ENCODE results near the gene SLIT3. TPM values are rescaled to one million over a fixed set of nuclear protein-coding genes. Genes with fewer than 3 reads are reported as not detected.
A peak's percentile ranks its signal among the peaks of the same experiment; 100 is the strongest.

SLIT3 gene
- total RNA-seq, 1 donor from 2014 or later: 70.0 TPM

- no peak for ATAC-seq
- DNase-seq: no peak
- Histone ChIP-seq H3K27ac (no peak overlapping the region), H3K4me3 (no peak overlapping the region), H3K4me1 (no peaks in the 10 kb centered on the region), H3K9me3 (no peaks in the 10 kb centered on the region), H3K27me3 (no peaks in the 10 kb centered on the region), H3K36me3 (no peaks in the 10 kb centered on the region)
- no peak for TF ChIP-seq CTCF (IDR thresholded peaks at IDR 0.05)
- intact Hi-C loops (cut with DNase I): no loop called here
Observed at GRCh38 chr5:169013208-169013728, 287.7 kb downstream of the SLIT3 start.

- no peaks in the 10 kb centered on the region for H3K27me3 ChIP-seq
- H3K4me3 ChIP-seq: no peak overlapping the region
- H3K27ac ChIP-seq: no peak overlapping the region
- no peaks in the 10 kb centered on the region for H3K4me1 ChIP-seq
- no peak for DNase-seq
- TF ChIP-seq CTCF (IDR thresholded peaks at IDR 0.05): no peak
- H3K36me3 ChIP-seq: no peaks in the 10 kb centered on the region
- no peaks in the 10 kb centered on the region for H3K9me3 ChIP-seq
- ATAC-seq: no peak
- intact Hi-C loops (cut with DNase I): no loop called here
Observed at GRCh38 chr5:169012450-169012849, 288.5 kb downstream of the SLIT3 start.

GRCh38 chr5:169011451-169011850 lies 289.5 kb downstream of the SLIT3 start:
- H3K4me3 ChIP-seq: no peak overlapping the region
- no peaks in the 10 kb centered on the region for H3K4me1 ChIP-seq
- no peak for TF ChIP-seq CTCF (IDR thresholded peaks at IDR 0.05)
- ATAC-seq (no peak), DNase-seq (no peak)
- no peaks in the 10 kb centered on the region for H3K9me3 ChIP-seq
- H3K36me3 ChIP-seq: no peaks in the 10 kb centered on the region
- no peaks in the 10 kb centered on the region for H3K27me3 ChIP-seq
- intact Hi-C loops (cut with DNase I): no loop called here
- H3K27ac ChIP-seq: no peak overlapping the region

- Histone ChIP-seq H3K27ac (no peak overlapping the region), H3K36me3 (no peaks in the 10 kb centered on the region), H3K4me1 (no peaks in the 10 kb centered on the region), H3K4me3 (no peak overlapping the region), H3K27me3 (no peaks in the 10 kb centered on the region), H3K9me3 (no peaks in the 10 kb centered on the region)
- intact Hi-C loops (cut with DNase I): no loop called here
- no peak for TF ChIP-seq CTCF (IDR thresholded peaks at IDR 0.05)
- DNase-seq (no peak), ATAC-seq (no peak)
Observed at GRCh38 chr5:169011009-169011408, 289.9 kb downstream of the SLIT3 start.

- Histone ChIP-seq H3K36me3 (no peaks in the 10 kb centered on the region), H3K4me3 (no peak overlapping the region), H3K27ac (no peak overlapping the region), H3K4me1 (no peaks in the 10 kb centered on the region), H3K9me3 (no peaks in the 10 kb centered on the region), H3K27me3 (no peaks in the 10 kb centered on the region)
- TF ChIP-seq CTCF (IDR thresholded peaks at IDR 0.05): no peak
- ATAC-seq (peak; percentile 32), DNase-seq (no peak)
- intact Hi-C loops (cut with DNase I): no loop called here
Observed at GRCh38 chr5:169009123-169009522, 291.8 kb downstream of the SLIT3 start.

All from upper lobe of right lung (tissue), 1 donor.